ENCODE data around the gene OTOP1. TPM values are rescaled to one million over a fixed set of nuclear protein-coding genes. Genes with fewer than 3 reads are reported as not detected.
A peak's percentile ranks its signal among the peaks of the same experiment; 100 is the strongest.

Gene OTOP1
- total RNA-seq (2022) = not detected in 2 replicates
- Bru-seq, nascent RNA = not detected
- percentile 3 among the genes with signal in this experiment for BruChase-seq, experiment 1, labeled RNA remaining after a 6-hour chase
- not detected for BruChase-seq, experiment 2, labeled RNA remaining after a 2-hour chase
- long read RNA-seq = 0 reads

DNA sequence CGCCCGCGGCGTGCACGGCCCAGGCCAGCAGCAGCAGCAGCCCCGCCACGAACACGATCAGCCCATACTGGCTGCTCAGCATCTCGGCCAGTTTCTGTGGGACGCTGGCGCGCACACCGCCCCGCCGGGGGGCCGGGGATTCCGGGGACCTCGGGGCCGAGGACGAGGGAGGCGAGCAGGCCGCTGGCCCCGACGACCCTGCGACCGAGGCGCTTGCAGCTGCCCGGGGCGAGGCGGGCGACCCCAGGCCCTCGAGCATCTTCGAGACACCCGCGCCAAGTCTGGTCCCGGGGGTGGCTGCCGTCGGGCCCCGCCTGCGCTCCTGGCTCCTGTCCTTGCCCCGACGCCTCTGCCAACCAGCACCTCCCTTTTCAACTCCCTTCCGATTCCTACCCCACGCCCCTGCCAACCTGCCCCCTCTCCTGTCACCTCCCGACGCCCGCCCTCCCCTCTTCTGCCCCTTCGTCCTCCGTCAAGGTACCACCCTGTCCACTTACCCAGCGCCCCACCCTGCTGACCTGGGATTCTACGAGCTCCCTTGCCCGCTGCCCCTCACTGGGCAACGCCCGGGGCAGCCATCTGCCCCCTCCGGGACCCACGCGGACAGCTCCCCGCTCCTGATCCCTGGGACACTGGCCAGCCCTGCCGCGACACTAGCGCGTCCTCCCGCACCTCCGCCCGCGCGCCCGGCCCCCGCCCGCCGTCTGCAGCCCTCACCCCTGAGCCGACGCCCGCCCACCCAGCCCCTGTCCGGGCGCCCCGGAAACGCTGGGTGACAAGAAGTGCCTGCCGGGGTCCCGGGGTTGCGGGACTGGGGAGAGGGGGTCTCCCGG is at the start of gene OTOP1:
OTOP1 (minus strand) TSS at position 324 of the 833 bp plus-strand sequence; CDS start at position 259, 65 bp downstream.
- Mint-ChIP-seq H3K36me3 (ENCODE audit: insufficient read depth, unreplicated experiment) (no peaks in the 10 kb centered on the region), H3K27ac (ENCODE audit: low read depth, unreplicated experiment) (no peak within 1 kb of the TSS), H3K4me3 (ENCODE audit: unreplicated experiment) (no peak within 1 kb of the TSS), H3K9me3 (ENCODE audit: unreplicated experiment) (no peaks in the 10 kb centered on the region), H3K4me1 (ENCODE audit: insufficient read depth, unreplicated experiment) (no peaks in the 10 kb centered on the region), H3K27me3 (ENCODE audit: insufficient read depth, unreplicated experiment) (peaks cover 48% of the 10 kb centered on the region)
- POLR2A ChIA-PET = no interaction called here
- BruUV-seq (replicated peaks) = no TSS peak
- CTCF ChIA-PET = no interaction called here
- TF ChIP-seq CTCF (IDR thresholded peaks at IDR 0.05; ENCODE audit: unreplicated experiment) = no peak
- intact Hi-C loops (cut with micrococcal nuclease) = no loop called here
- DNase-seq (ENCODE audit: unreplicated experiment) = no peak

DNA sequence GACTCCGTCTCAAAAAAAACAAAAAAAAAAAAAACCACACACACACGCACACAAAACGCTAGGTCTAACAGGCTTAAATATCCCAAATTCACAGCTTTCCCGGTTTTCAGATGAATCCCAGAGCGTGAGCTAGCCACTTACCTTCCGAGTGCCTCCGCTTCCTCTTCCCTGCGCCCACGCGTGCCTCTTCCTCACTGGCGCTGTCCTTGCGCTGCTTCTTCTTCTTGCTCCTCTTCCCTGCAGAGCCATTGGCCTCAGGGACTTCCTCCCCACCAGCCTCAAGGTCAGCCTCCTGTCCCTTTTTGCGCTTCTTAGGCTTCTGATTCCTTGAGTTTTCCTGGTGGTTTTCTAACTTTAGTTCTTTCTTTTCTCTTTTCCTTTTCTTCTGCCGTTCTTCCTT is 47.5 kb upstream of the OTOP1 start:
- H3K4me1 Mint-ChIP-seq (ENCODE audit: insufficient read depth, unreplicated experiment) = peaks cover 46% of the 10 kb centered on the region
- no peak for DNase-seq (ENCODE audit: unreplicated experiment)
- no peak overlapping the region for H3K27ac Mint-ChIP-seq (ENCODE audit: low read depth, unreplicated experiment)
- POLR2A ChIA-PET = interaction anchor here (0.7 to 0.8 kb wide), 2 partner anchors 14 to 1103 kb away, joined by 3 read pairs; no protein-coding TSS in a partner anchor
- intact Hi-C loops (cut with micrococcal nuclease) = no loop called here
- no peaks in the 10 kb centered on the region for H3K27me3 Mint-ChIP-seq (ENCODE audit: insufficient read depth, unreplicated experiment)
- no peaks in the 10 kb centered on the region for H3K9me3 Mint-ChIP-seq (ENCODE audit: unreplicated experiment)
- TF ChIP-seq CTCF (IDR thresholded peaks at IDR 0.05; ENCODE audit: unreplicated experiment) = no peak
- H3K4me3 Mint-ChIP-seq (ENCODE audit: unreplicated experiment) = no peak overlapping the region
- CTCF ChIA-PET = interaction anchor here (1.0 kb wide), 2 partner anchors 14 to 61 kb away, joined by 3 to 4 read pairs; no protein-coding TSS in a partner anchor
- H3K36me3 Mint-ChIP-seq (ENCODE audit: insufficient read depth, unreplicated experiment) = peaks cover 52% of the 10 kb centered on the region
- BruUV-seq (replicated peaks) = no TSS peak

- TF ChIP-seq CTCF (IDR thresholded peaks at IDR 0.05; ENCODE audit: unreplicated experiment) = peak; percentile 11
- Mint-ChIP-seq H3K4me1 (ENCODE audit: insufficient read depth, unreplicated experiment) (peaks cover 53% of the 10 kb centered on the region), H3K9me3 (ENCODE audit: unreplicated experiment) (no peaks in the 10 kb centered on the region), H3K27ac (ENCODE audit: low read depth, unreplicated experiment) (peak overlapping the region; percentile 96), H3K36me3 (ENCODE audit: insufficient read depth, unreplicated experiment) (peaks cover 34% of the 10 kb centered on the region), H3K4me3 (ENCODE audit: unreplicated experiment) (no peak overlapping the region), H3K27me3 (ENCODE audit: insufficient read depth, unreplicated experiment) (no peaks in the 10 kb centered on the region)
- DNase-seq (ENCODE audit: unreplicated experiment) = peak; percentile 77
- POLR2A ChIA-PET = no interaction called here
- no TSS peak for BruUV-seq (replicated peaks)
- CTCF ChIA-PET = interaction anchor here (0.8 to 1.5 kb wide), 2 partner anchors 13 to 20 kb away, joined by 3 to 6 read pairs; no protein-coding TSS in a partner anchor
- intact Hi-C loops (cut with micrococcal nuclease) = no loop called here
These were observed 45.2 kb upstream of the OTOP1 start for GRCh38 chr4:4271912-4272311.

GRCh38 chr4:4270529-4270928 is 43.8 kb upstream of the OTOP1 start:
- no peak for TF ChIP-seq CTCF (IDR thresholded peaks at IDR 0.05; ENCODE audit: unreplicated experiment)
- ChIA-PET CTCF (interaction anchor here (1.5 kb wide), 1 partner anchor 19 kb away, joined by 6 read pairs; no protein-coding TSS in a partner anchor), POLR2A (interaction anchor here (1.1 to 2.9 kb wide), 2 partner anchors 15 to 20 kb away, joined by 3 to 11 read pairs; partner anchors contain the start of genes LYAR and ZBTB49)
- H3K27me3 Mint-ChIP-seq (ENCODE audit: insufficient read depth, unreplicated experiment) = no peaks in the 10 kb centered on the region
- peak overlapping the region; percentile 96 for H3K27ac Mint-ChIP-seq (ENCODE audit: low read depth, unreplicated experiment)
- no peaks in the 10 kb centered on the region for H3K9me3 Mint-ChIP-seq (ENCODE audit: unreplicated experiment)
- intact Hi-C loops (cut with micrococcal nuclease) = no loop called here
- peaks cover 23% of the 10 kb centered on the region for H3K36me3 Mint-ChIP-seq (ENCODE audit: insufficient read depth, unreplicated experiment)
- BruUV-seq (replicated peaks) = no TSS peak
- H3K4me1 Mint-ChIP-seq (ENCODE audit: insufficient read depth, unreplicated experiment) = peaks cover 53% of the 10 kb centered on the region
- peak; percentile 79 for DNase-seq (ENCODE audit: unreplicated experiment)
- peak overlapping the region; percentile 26 for H3K4me3 Mint-ChIP-seq (ENCODE audit: unreplicated experiment)
